ENCODE measurements around the gene KLHDC1. TPM values are rescaled to one million over a fixed set of nuclear protein-coding genes. Genes with fewer than 3 reads are reported as not detected.
"Not testable (repeated sequence)": the region's sequence is repeated elsewhere in the genome, so short reads cannot be mapped to it uniquely, and the experiment has no call there.

Gene KLHDC1
- total RNA-seq, 4 donors from 2014 or later: 9.2 to 16.3 (median 12.4) TPM

GRCh38 chr14:49687942-49688700 lies 4.8 kb upstream of the KLHDC1 start, which contains the start of gene POLE2:
TSS of gene POLE2 (minus strand) at chr14:49688214. CDS start at chr14:49688203, 11 bp downstream.
- Histone ChIP-seq H3K27ac (peak within 1 kb of the TSS; percentile 50 to 72 (median 65)), H3K4me3 (replicated peaks in 1 of 3) (peak within 1 kb of the TSS; percentile 47 to 67 (median 58)), H3K4me1 (peaks cover 0 to 10% of the 10 kb centered on the region in 2 donors), H3K36me3 (no peaks in the 10 kb centered on the region), H3K9me3 (no peaks in the 10 kb centered on the region), H3K27me3 (no peaks in the 10 kb centered on the region)
- no peak for TF ChIP-seq CTCF (IDR thresholded peaks at IDR 0.05)
- peak in 1 of 2 donors; percentile 42 for TF ChIP-seq POLR2A (IDR thresholded peaks at IDR 0.05)
- intact Hi-C loops (cut with DNase I): loop anchor here (10.0 kb wide), 1 partner anchor 53 kb away; the partner anchor contains the start of gene DNAAF2
- 10 to 11% methylated on average over 34 of the region's 67 CpGs for WGBS, 2 donors
- peak; percentile 55 to 61 for DNase-seq

- H3K36me3 ChIP-seq: no peaks in the 10 kb centered on the region
- peaks cover 0 to 10% of the 10 kb centered on the region in 2 donors for H3K4me1 ChIP-seq
- DNase-seq: no peak
- H3K9me3 ChIP-seq: no peaks in the 10 kb centered on the region
- H3K27me3 ChIP-seq: no peaks in the 10 kb centered on the region
- no peak overlapping the region for H3K4me3 ChIP-seq (replicated peaks in 1 of 3)
- WGBS, 2 donors: 78 to 84% methylated on average over 8 of the region's 8 CpGs
- no peak overlapping the region for H3K27ac ChIP-seq
- TF ChIP-seq CTCF (IDR thresholded peaks at IDR 0.05) (no peak), POLR2A (IDR thresholded peaks at IDR 0.05) (no peak)
- intact Hi-C loops (cut with DNase I): loop anchor here (10.0 kb wide), 1 partner anchor 54 kb away; the partner anchor contains the start of gene DNAAF2
Measured at GRCh38 chr14:49688701-49689030, 4.3 kb upstream of the KLHDC1 start.

GRCh38 chr14:49691031-49691430 lies 1.9 kb upstream of the KLHDC1 start:
- Histone ChIP-seq H3K4me1 (peaks cover 4 to 19% of the 10 kb centered on the region in 2 donors), H3K27me3 (no peaks in the 10 kb centered on the region), H3K27ac (no peak overlapping the region), H3K9me3 (no peaks in the 10 kb centered on the region), H3K4me3 (replicated peaks in 1 of 3) (no peak overlapping the region), H3K36me3 (no peaks in the 10 kb centered on the region)
- 81 to 85% methylated on average over 4 of the region's 4 CpGs for WGBS, 2 donors
- intact Hi-C loops (cut with DNase I): loop anchor here (10.0 kb wide), 1 partner anchor 74 kb away; the partner anchor contains the start of gene KLHDC2
- TF ChIP-seq CTCF (IDR thresholded peaks at IDR 0.05) (no peak), POLR2A (IDR thresholded peaks at IDR 0.05) (no peak)
- no peak for DNase-seq

- intact Hi-C loops (cut with DNase I): loop anchor here (10.0 kb wide), 1 partner anchor 73 kb away; the partner anchor contains the start of gene KLHDC2
- H3K27ac ChIP-seq: peak overlapping the region; percentile 92 to 98 (median 93)
- WGBS, 2 donors: 41 to 42% methylated on average over 6 of the region's 6 CpGs
Measured at GRCh38 chr14:49692193-49692757, 645 bp upstream of the KLHDC1 start.

GRCh38 chr14:49693735-49694124 lies 810 bp downstream of the KLHDC1 start:
- not testable (repeated sequence) for H3K36me3 ChIP-seq, H3K9me3 ChIP-seq, H3K27me3 ChIP-seq
- WGBS, 2 donors: 21 to 24% methylated on average over 12 to 13 of the region's 13 CpGs
- Histone ChIP-seq H3K4me1 (peaks cover 4 to 14% of the 10 kb centered on the region in 2 donors), H3K27ac (peak overlapping the region; percentile 92 to 98 (median 93)), H3K4me3 (replicated peaks in 1 of 3) (peak overlapping the region in 1 of 3 donors; percentile 13)
- DNase-seq: peak in 1 of 2 donors; percentile 23
- intact Hi-C loops (cut with DNase I): loop anchor here (10.0 kb wide), 1 partner anchor 71 kb away; the partner anchor contains the start of gene KLHDC2

More at GRCh38 chr14:49692193-49692757, 645 bp upstream of the KLHDC1 start:
- Histone ChIP-seq H3K9me3 (no peaks in the 10 kb centered on the region), H3K36me3 (no peaks in the 10 kb centered on the region), H3K27me3 (no peaks in the 10 kb centered on the region), H3K4me3 (replicated peaks in 1 of 3) (peak overlapping the region in 2 of 3 donors; percentile 0 to 59), H3K4me1 (peaks cover 4 to 18% of the 10 kb centered on the region in 2 donors)
- TF ChIP-seq CTCF (IDR thresholded peaks at IDR 0.05) (no peak), POLR2A (IDR thresholded peaks at IDR 0.05) (no peak)
- no peak for DNase-seq

Measured in thyroid gland (tissue), 4 donors.